DND-41 (cell line): ENCODE data around the gene NR1D2.

Experiments used
- ATAC-seq: fragments of 200-7000 bp; cut with Tn5 transposase; 3 replicates; pipeline ENCODE4 v1.9.1; 2021; ENCODE audit warnings: low read depth; ENCODE audit not compliant: insufficient read depth
- DNase-seq: peaks from one replicate; pipeline ENCODE4 v3.0.0-alpha.2; 2020
- H2AFZ ChIP-seq: 2 replicates; pipeline ENCODE4 v1.6.0; 2012; ENCODE audit warnings: low read depth, low read length
- H3K27ac ChIP-seq: 2 replicates; pipeline ENCODE4 v1.5.1; 2012; ENCODE audit warnings: low read length, inconsistent platforms
- H3K27me3 ChIP-seq: fragments of 200-600 bp; sonication (generic); 2 replicates; pipeline ENCODE4 v1.6.0; 2012; ENCODE audit warnings: low read length, mild to moderate bottlenecking, inconsistent platforms; ENCODE audit not compliant: insufficient read depth, poor library complexity
- H3K36me3 ChIP-seq: 2 replicates; pipeline ENCODE4 v1.5.1; 2012; ENCODE audit warnings: low read length, inconsistent platforms; ENCODE audit not compliant: insufficient read depth
- H3K4me1 ChIP-seq: 2 replicates; pipeline ENCODE4 v1.5.1; 2012; ENCODE audit warnings: mild to moderate bottlenecking, low read length; ENCODE audit not compliant: insufficient read depth
- H3K4me2 ChIP-seq: 2 replicates; pipeline ENCODE4 v1.6.0; 2012; ENCODE audit warnings: mild to moderate bottlenecking, moderate library complexity, low read length, inconsistent platforms; ENCODE audit not compliant: insufficient read depth
- H3K4me3 ChIP-seq, 2 experiments: fragments of 200-600 bp in 1 of 2; shearing (Covaris generic) in 1 of 2; 2 replicates each; pipeline ENCODE4 v1.5.1; 2012 to 2016; ENCODE audit warnings: inconsistent platforms in 2 of 2, low read length in 2 of 2, mild to moderate bottlenecking in 2 of 2, low read depth in 1 of 2, moderate library complexity in 1 of 2
- H3K79me2 ChIP-seq: 2 replicates; pipeline ENCODE4 v1.6.0; 2012; ENCODE audit warnings: low read length, inconsistent platforms; ENCODE audit not compliant: insufficient read depth
- H3K9ac ChIP-seq: 2 replicates; pipeline ENCODE4 v1.6.0; 2012; ENCODE audit warnings: low read depth, mild to moderate bottlenecking, inconsistent platforms, low read length, moderate library complexity
- H3K9me3 ChIP-seq: 2 replicates; pipeline ENCODE4 v1.5.1; 2012; ENCODE audit warnings: low read length, moderate library complexity, mild to moderate bottlenecking, inconsistent platforms; ENCODE audit not compliant: insufficient read depth, severe bottlenecking
- H4K20me1 ChIP-seq: 2 replicates; pipeline ENCODE4 v1.6.0; 2012; ENCODE audit warnings: low read length; ENCODE audit not compliant: insufficient read depth
- EZH2 ChIP-seq: IDR thresholded peaks from 3 replicates; pipeline ENCODE4 v1.6.1; 2012; ENCODE audit warnings: borderline replicate concordance, low read depth, mild to moderate bottlenecking, moderate library complexity, low read length, inconsistent platforms; ENCODE audit not compliant: severe bottlenecking
- TF ChIP-seq, protein P1 (sequence below): IDR thresholded peaks from 2 replicates; pipeline ENCODE4 v1.5.1; 2012; ENCODE audit warnings: borderline replicate concordance, low read length, moderate library complexity, mild to moderate bottlenecking; ENCODE audit not compliant: poor library complexity, severe bottlenecking; ENCODE audit errors: extremely low read depth

NR1D2 gene

DNA sequence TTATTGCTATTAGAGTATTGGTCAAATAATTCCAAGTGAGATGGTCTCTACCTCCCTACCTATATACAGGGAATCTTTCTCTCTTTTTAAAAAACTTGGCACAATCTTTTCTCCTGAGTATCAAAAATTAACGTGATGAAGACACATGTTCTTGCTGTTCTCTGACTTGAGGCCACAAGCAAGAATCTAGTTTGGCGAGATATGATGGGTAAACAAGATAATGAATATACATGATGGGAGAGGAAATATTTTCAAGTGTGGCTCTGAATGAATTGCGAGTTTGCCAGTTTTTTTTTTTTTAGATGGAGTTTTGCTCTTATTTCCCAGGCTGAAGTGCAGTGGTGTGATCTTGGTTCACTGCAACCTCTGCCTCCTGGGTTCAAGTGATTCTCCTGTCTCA, 11.6 kb downstream of the NR1D2 start:
- Histone ChIP-seq H4K20me1 (peaks cover 33% of the 10 kb centered on the region), H3K4me2 (no peak overlapping the region), H3K36me3 (peaks cover 6% of the 10 kb centered on the region; the same call in 1 of the 2 replicates), H3K27me3 (no peaks in the 10 kb centered on the region), H3K79me2 (peaks cover 5% of the 10 kb centered on the region; the same call in 1 of the 2 replicates), H2AFZ (no peak overlapping the region), H3K9me3 (no peaks in the 10 kb centered on the region), H3K27ac (no peak overlapping the region), H3K4me1 (peaks cover 10% of the 10 kb centered on the region), H3K4me3 (no peak overlapping the region), H3K9ac (no peak overlapping the region)
- ATAC-seq (no peak), DNase-seq (no peak)
- TF ChIP-seq, protein P1, sequence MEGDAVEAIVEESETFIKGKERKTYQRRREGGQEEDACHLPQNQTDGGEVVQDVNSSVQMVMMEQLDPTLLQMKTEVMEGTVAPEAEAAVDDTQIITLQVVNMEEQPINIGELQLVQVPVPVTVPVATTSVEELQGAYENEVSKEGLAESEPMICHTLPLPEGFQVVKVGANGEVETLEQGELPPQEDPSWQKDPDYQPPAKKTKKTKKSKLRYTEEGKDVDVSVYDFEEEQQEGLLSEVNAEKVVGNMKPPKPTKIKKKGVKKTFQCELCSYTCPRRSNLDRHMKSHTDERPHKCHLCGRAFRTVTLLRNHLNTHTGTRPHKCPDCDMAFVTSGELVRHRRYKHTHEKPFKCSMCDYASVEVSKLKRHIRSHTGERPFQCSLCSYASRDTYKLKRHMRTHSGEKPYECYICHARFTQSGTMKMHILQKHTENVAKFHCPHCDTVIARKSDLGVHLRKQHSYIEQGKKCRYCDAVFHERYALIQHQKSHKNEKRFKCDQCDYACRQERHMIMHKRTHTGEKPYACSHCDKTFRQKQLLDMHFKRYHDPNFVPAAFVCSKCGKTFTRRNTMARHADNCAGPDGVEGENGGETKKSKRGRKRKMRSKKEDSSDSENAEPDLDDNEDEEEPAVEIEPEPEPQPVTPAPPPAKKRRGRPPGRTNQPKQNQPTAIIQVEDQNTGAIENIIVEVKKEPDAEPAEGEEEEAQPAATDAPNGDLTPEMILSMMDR: no peak
- TF ChIP-seq EZH2: no peak

DNA sequence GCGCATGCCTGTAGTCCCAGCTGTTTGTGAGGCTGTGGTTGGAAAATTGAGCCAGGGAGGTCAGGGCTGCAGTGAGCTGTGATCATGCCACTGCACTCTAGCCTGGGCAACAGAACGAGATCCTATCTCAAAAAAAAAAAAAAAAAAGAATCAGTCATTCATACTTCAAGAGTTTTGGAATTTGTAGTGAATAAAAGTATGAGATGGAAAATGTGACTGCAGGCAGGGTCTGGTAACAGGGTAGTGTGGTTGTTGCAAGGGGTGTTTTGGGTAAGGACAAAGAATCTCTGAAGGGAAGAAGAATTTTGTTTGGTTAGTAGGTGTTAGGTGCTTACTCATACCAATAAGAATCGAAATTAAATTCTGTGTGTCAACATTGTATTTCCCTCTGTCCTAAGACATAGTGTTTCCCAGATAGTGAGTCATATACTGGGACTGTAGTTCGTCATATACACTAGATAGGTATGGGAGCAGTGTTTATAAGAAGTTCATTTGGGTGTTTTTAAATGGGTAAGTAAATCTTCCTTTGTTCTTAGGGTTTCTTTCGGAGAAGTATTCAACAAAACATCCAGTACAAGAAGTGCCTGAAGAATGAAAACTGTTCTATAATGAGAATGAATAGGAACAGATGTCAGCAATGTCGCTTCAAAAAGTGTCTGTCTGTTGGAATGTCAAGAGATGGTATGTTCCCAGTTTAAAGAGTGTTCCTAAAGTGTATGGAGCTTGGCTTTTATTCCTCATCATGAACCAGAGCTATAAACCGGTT, 14.2 kb downstream of the NR1D2 start:
- Histone ChIP-seq H3K9ac (no peak overlapping the region), H3K4me3 (no peak overlapping the region), H3K27ac (no peak overlapping the region), H3K4me1 (no peaks in the 10 kb centered on the region), H2AFZ (no peak overlapping the region), H3K27me3 (no peaks in the 10 kb centered on the region), H3K79me2 (no peaks in the 10 kb centered on the region), H3K9me3 (no peaks in the 10 kb centered on the region), H3K4me2 (no peak overlapping the region), H4K20me1 (peaks cover 14% of the 10 kb centered on the region), H3K36me3 (peaks cover 14% of the 10 kb centered on the region; the same call in 1 of the 2 replicates)
- ATAC-seq (no peak), DNase-seq (no peak)
- TF ChIP-seq, protein P1: no peak
- TF ChIP-seq EZH2: no peak

DNA sequence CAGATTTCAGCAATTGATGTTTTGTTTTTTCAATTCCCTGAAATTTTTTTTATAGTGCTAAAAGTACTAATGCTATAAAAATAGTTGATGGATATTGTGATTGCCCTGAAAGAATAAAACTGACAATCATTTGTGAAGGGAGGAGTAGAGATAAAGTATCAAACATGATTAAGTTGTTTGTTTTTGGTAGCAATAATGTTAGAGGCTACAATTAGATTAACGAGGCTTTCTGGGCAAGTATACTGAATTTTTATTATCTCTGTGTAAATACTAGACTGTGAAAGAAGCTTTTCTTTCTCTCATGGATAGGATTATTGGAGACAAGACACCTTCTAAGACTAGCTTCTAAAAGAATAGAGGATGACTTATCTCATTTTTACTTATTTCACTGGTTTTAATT, 15.6 kb downstream of the NR1D2 start:
- no peaks in the 10 kb centered on the region for H3K27me3 ChIP-seq
- no peaks in the 10 kb centered on the region for H3K9me3 ChIP-seq
- H3K4me3 ChIP-seq: no peak overlapping the region
- H3K4me1 ChIP-seq: no peaks in the 10 kb centered on the region
- peaks cover 14% of the 10 kb centered on the region; the same call in 1 of the 2 replicates for H3K36me3 ChIP-seq
- no peaks in the 10 kb centered on the region for H3K79me2 ChIP-seq
- H3K27ac ChIP-seq: no peak overlapping the region
- H2AFZ ChIP-seq: no peak overlapping the region
- DNase-seq: no peak
- H3K9ac ChIP-seq: no peak overlapping the region
- no peak for TF ChIP-seq EZH2
- TF ChIP-seq, protein P1: no peak
- ATAC-seq: no peak
- no peak overlapping the region for H3K4me2 ChIP-seq
- H4K20me1 ChIP-seq: peaks cover 4% of the 10 kb centered on the region; the same call in 1 of the 2 replicates
